Endothelial cell of umbilical vein (primary cell): ENCODE measurements around the gene MKRN1. TPM values are rescaled to one million over a fixed set of nuclear protein-coding genes. Genes with fewer than 3 reads are reported as not detected.

Experiments
- BruUV-seq: library from RNA; stranded (reverse); fragments of 400-500 nt; replicated peaks from 2 replicates; lab custom pipeline; 2021; lab: Mats Ljungman, UMichigan
- CTCF ChIA-PET: fragments of 300-600, 350-600 bp; sonication (Branson Sonifier 250); formaldehyde crosslinking; loops from one replicate; lab custom pipeline; 2021; ENCODE audit warnings: antibody characterized with exemption, inconsistent platforms; lab: Charles Lee
- POLR2A ChIA-PET: fragments of 300-600, 350-600 bp; sonication (Branson Sonifier 250); formaldehyde crosslinking; loops from one replicate; lab custom pipeline; 2021; ENCODE audit warnings: antibody characterized with exemption, inconsistent platforms; lab: Charles Lee
- DNase-seq: peaks from one replicate; pipeline ENCODE4 v3.0.0-alpha.2; 2011; ENCODE audit warnings: low read depth, low spot score
- FAIRE-seq: peaks from 2 replicates; lab custom pipeline; 2011; peaks lifted over from hg19 to GRCh38; lab: Jason Lieb, UNC
- H2AFZ ChIP-seq: 2 replicates; pipeline ENCODE4 v1.6.0; 2012; ENCODE audit warnings: low read depth, low read length, control low read depth, inconsistent platforms
- H3K27ac ChIP-seq: 2 replicates; pipeline ENCODE4 v1.5.1; 2011; ENCODE audit warnings: low read depth, mild to moderate bottlenecking, control low read depth, low read length, moderate library complexity; ENCODE audit not compliant: insufficient read depth
- H3K27me3 ChIP-seq, 2 experiments: 2 replicates each; pipeline versions ENCODE4 v1.6.0 to v1.6.1; 2011; ENCODE audit warnings: low read length in 2 of 2, mixed read lengths in 1 of 2; ENCODE audit not compliant: control insufficient read depth in 2 of 2, insufficient read depth in 2 of 2
- H3K36me3 ChIP-seq, 2 experiments: 2 replicates in 1 of 2; 3 replicates in 1 of 2; pipeline ENCODE4 v1.5.1; 2011; ENCODE audit warnings: low read length in 2 of 2, mild to moderate bottlenecking in 1 of 2, moderate library complexity in 1 of 2; ENCODE audit not compliant: control insufficient read depth in 2 of 2, insufficient read depth in 2 of 2; ENCODE audit errors: extremely low read depth in 1 of 2
- H3K4me1 ChIP-seq: 3 replicates; pipeline ENCODE4 v1.5.1; 2011; ENCODE audit warnings: mild to moderate bottlenecking, low read length; ENCODE audit not compliant: control insufficient read depth, insufficient read depth; ENCODE audit errors: extremely low read depth
- H3K4me2 ChIP-seq: 2 replicates; pipeline ENCODE4 v1.6.1; 2011; ENCODE audit warnings: low read length, control low read depth, mixed read lengths; ENCODE audit not compliant: insufficient read depth
- H3K4me3 ChIP-seq, 3 experiments: fragments of 200-600 bp in 1 of 3; sonication (generic), shearing (Covaris generic) in 1 of 3; replicated peaks in 1 of 3; 2 replicates each; pipeline ENCODE4 v1.5.1; 2011 to 2016; ENCODE audit warnings: control low read depth in 3 of 3, low read length in 3 of 3, mild to moderate bottlenecking in 2 of 3, inconsistent platforms in 1 of 3, low read depth in 1 of 3, moderate library complexity in 1 of 3; ENCODE audit not compliant: insufficient read depth in 1 of 3
- H3K79me2 ChIP-seq: 2 replicates; pipeline ENCODE4 v1.6.0; 2012; ENCODE audit warnings: low read length, inconsistent platforms; ENCODE audit not compliant: control insufficient read depth, insufficient read depth
- H3K9ac ChIP-seq: replicated peaks from 2 replicates; pipeline ENCODE3; 2011; ENCODE audit warnings: low read length, control low read depth; ENCODE audit not compliant: insufficient read depth; ENCODE audit errors: extremely low read depth
- H3K9me1 ChIP-seq: replicated peaks from 3 replicates; pipeline ENCODE4 v1.6.0; 2011; ENCODE audit warnings: mild to moderate bottlenecking, low read length; ENCODE audit not compliant: control insufficient read depth, insufficient read depth; ENCODE audit errors: extremely low read depth
- H3K9me3 ChIP-seq: replicated peaks from 2 replicates; pipeline ENCODE4 v1.5.1; 2012; ENCODE audit warnings: low read length, inconsistent platforms; ENCODE audit not compliant: control insufficient read depth, insufficient read depth
- H4K20me1 ChIP-seq: replicated peaks from 2 replicates; pipeline ENCODE3; 2011; ENCODE audit warnings: mild to moderate bottlenecking, low read length; ENCODE audit not compliant: control insufficient read depth, insufficient read depth; ENCODE audit errors: extremely low read depth
- EZH2 ChIP-seq: IDR thresholded peaks from 2 replicates; pipeline ENCODE4 v1.6.1; 2012; ENCODE audit warnings: borderline replicate concordance, low read depth, mild to moderate bottlenecking, moderate library complexity, low read length, inconsistent platforms; ENCODE audit not compliant: severe bottlenecking
- FOS ChIP-seq: IDR thresholded peaks from 2 replicates; pipeline ENCODE4 v1.6.1; 2011; ENCODE audit warnings: mild to moderate bottlenecking, low read length, moderate library complexity, borderline replicate concordance; ENCODE audit not compliant: insufficient read depth
- JUN ChIP-seq: IDR thresholded peaks from 2 replicates; pipeline ENCODE4 v1.6.1; 2011; ENCODE audit warnings: borderline replicate concordance, low read depth; ENCODE audit not compliant: insufficient read length, insufficient read depth
- POLR2AphosphoS5 ChIP-seq: IDR thresholded peaks from 2 replicates; pipeline ENCODE4 v1.6.1; 2012; ENCODE audit warnings: low read depth, mild to moderate bottlenecking, control low read depth, low read length, moderate library complexity; ENCODE audit not compliant: insufficient read depth
- dilution Hi-C: fragments of 300-500 bp; cut with MboI; formaldehyde crosslinking; loops from one replicate; pipeline ENCODE4 v1.15.0; 2019; ENCODE audit warnings: low sequenced_read_pairs; ENCODE audit not compliant: extremely low pct_ligation_motif_present
- intact Hi-C: fragments of 100-400 bp; cut with micrococcal nuclease; formaldehyde crosslinking; loops from one replicate; pipeline ENCODE4 v1.10.0; 2022
- polyA plus RNA-seq, 4 experiments: library from polyadenylated mRNA; depleted of rRNA in 3 of 4; stranded (reverse) in 3 of 4; unstranded in 1 of 4; fragments of >200 nt; gene quantifications; 2 replicates each; pipeline versions ENCODE4 v1.2.1 to v1.2.3, GENCODE V29; 2011 to 2012; ENCODE audit warnings: missing spikeins in 1 of 4
- total RNA-seq: library from RNA; stranded (reverse); gene quantifications from 2 replicates; pipeline ENCODE4 v1.2.3, GENCODE V29; 2021
- TF ChIP-seq, protein P1 (sequence below), 2 donors: IDR thresholded peaks; 1 replicate in 1 of 2; 2 replicates in 1 of 2; pipeline ENCODE4 v1.5.1; 2011; ENCODE audit warnings: low read length in 2 of 2, mild to moderate bottlenecking in 2 of 2, moderate library complexity in 2 of 2, control low read depth in 1 of 2, inconsistent platforms in 1 of 2, low read depth in 1 of 2; ENCODE audit not compliant: insufficient read depth in 1 of 2; ENCODE audit errors: extremely low read depth in 1 of 2

MKRN1 gene
- total and polyA plus RNA-seq, 2 donors (not counting 3 experiments of a cell fraction or from before 2014, with no cell fraction given) = 24.9 to 52.2 TPM

DNA sequence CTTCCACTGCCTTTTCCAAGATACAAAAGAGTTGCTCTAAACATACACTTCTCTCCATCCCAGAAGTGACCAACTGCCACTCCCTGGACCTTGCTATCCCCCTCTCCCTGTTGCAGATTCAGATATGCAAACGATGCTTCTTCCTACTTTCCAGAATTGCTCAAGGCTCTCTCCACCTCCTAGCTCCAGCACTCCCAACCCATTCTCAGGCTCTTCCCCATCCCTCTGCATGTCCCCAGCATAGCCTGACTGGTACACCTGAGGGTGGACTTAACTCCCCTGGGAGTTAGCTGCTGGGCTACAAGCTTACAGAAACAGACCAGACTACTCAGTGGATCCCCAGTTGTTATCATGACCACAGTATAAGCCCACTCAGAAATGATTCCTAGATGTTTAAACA lies 27.6 kb downstream of the MKRN1 start:
- TF ChIP-seq FOS (no peak), EZH2 (no peak), POLR2AphosphoS5 (no peak), JUN (no peak)
- TF ChIP-seq, protein P1, sequence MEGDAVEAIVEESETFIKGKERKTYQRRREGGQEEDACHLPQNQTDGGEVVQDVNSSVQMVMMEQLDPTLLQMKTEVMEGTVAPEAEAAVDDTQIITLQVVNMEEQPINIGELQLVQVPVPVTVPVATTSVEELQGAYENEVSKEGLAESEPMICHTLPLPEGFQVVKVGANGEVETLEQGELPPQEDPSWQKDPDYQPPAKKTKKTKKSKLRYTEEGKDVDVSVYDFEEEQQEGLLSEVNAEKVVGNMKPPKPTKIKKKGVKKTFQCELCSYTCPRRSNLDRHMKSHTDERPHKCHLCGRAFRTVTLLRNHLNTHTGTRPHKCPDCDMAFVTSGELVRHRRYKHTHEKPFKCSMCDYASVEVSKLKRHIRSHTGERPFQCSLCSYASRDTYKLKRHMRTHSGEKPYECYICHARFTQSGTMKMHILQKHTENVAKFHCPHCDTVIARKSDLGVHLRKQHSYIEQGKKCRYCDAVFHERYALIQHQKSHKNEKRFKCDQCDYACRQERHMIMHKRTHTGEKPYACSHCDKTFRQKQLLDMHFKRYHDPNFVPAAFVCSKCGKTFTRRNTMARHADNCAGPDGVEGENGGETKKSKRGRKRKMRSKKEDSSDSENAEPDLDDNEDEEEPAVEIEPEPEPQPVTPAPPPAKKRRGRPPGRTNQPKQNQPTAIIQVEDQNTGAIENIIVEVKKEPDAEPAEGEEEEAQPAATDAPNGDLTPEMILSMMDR (IDR thresholded peaks at IDR 0.05; ENCODE audit: extremely low read depth in 1 of 2, insufficient read depth in 1 of 2, low read depth in 1 of 2, low read length in 2 of 2) = no peak

More for the DNA sequence above, 27.6 kb downstream of the MKRN1 start:
- Histone ChIP-seq H3K27me3 (no peaks in the 10 kb centered on the region), H3K9ac (no peak overlapping the region), H3K4me2 (no peak overlapping the region), H3K4me1 (peaks cover 8% of the 10 kb centered on the region), H3K9me3 (no peaks in the 10 kb centered on the region), H3K9me1 (no peaks in the 10 kb centered on the region), H3K36me3 (peaks cover 5 to 7% of the 10 kb centered on the region in 2 experiments), H3K79me2 (no peaks in the 10 kb centered on the region), H4K20me1 (no peaks in the 10 kb centered on the region), H3K4me3 (no peak overlapping the region), H3K27ac (no peak overlapping the region), H2AFZ (no peak overlapping the region)
- BruUV-seq = no TSS peak
- DNase-seq = no peak
- POLR2A ChIA-PET = no interaction called here
- intact Hi-C loops (no loop called here), dilution Hi-C loops (no loop called here)
- no peak for FAIRE-seq
- CTCF ChIA-PET = no interaction called here
